Brain microvascular endothelial cell (primary cell): ENCODE data around the gene ATP5PB.
A peak's percentile ranks its signal among the peaks of the same experiment; 100 is the strongest.

Experiments
- DNase-seq: peaks from one replicate; pipeline ENCODE4 v3.0.0-alpha.2; 2020
- H3K27ac ChIP-seq: fragments of 250-450 bp; sonication (Bioruptor Pico); 2 replicates; pipeline ENCODE4 v1.5.1; 2020; ENCODE audit warnings: mild to moderate bottlenecking, moderate library complexity
- H3K27me3 ChIP-seq: fragments of 250-450 bp; sonication (Bioruptor Pico); replicated peaks from 2 replicates; pipeline ENCODE4 v1.5.1; 2020; ENCODE audit warnings: mild to moderate bottlenecking
- H3K36me3 ChIP-seq: fragments of 250-450 bp; sonication (Bioruptor Pico); replicated peaks from 2 replicates; pipeline ENCODE4 v1.5.1; 2020; ENCODE audit warnings: mild to moderate bottlenecking
- H3K4me3 ChIP-seq: 2 replicates; pipeline ENCODE4 v1.5.1; 2011; ENCODE audit warnings: low read depth, mild to moderate bottlenecking, control low read depth, low read length, moderate library complexity
- in situ Hi-C: cut with HindIII; loops from 2 replicates; pipeline ENCODE4 v1.10.0; 2017; ENCODE audit warnings: low sequenced_read_pairs, low pct_ligation_motif_present
- TF ChIP-seq, protein P1 (sequence below): IDR thresholded peaks from 2 replicates; pipeline ENCODE4 v1.5.1; 2011; ENCODE audit warnings: low read depth, mild to moderate bottlenecking, moderate library complexity, low read length, control low read depth, inconsistent platforms; ENCODE audit errors: missing control alignments

ATP5PB gene

DNA sequence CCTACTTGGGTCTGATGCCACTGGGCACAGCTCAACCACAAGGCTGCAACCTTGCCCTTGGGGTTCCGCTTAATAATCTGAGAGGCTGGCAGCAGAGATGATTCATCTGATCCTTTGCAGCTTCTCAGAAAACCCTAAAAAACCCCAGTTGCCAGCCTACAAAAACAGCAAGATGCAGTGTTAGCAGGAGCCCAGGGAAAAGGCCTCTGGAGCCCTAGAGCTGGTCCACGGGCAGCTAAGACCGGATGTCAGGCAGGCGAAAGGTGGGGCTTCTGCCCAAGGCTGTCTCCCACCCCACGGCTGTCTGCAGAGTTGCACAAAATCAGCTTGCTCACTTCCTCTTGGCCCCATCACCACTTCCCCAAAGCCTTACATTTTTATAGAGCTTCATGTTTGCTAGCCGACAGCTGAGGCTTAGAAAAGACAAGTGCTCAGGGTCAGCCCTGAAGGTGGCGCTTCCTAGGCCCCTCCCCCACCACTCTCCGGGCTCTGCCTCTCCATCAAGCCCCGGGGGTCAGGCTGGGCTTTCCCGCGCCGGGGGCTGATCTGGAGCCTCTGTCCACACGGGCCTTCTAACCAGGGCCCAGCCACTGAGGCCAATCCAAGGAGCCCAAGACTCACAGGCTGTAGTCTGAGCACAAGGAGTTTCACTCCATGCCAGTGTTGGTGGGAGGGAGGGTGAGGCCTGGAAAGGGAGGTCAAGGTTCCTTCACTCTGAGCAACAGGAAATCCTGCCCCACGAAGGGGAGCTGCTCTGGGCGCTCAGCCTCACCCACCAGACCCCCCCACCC, 58.3 kb downstream of the ATP5PB start:
- H3K4me3 ChIP-seq, result peak overlapping the region; percentile 35
- TF ChIP-seq, protein P1, sequence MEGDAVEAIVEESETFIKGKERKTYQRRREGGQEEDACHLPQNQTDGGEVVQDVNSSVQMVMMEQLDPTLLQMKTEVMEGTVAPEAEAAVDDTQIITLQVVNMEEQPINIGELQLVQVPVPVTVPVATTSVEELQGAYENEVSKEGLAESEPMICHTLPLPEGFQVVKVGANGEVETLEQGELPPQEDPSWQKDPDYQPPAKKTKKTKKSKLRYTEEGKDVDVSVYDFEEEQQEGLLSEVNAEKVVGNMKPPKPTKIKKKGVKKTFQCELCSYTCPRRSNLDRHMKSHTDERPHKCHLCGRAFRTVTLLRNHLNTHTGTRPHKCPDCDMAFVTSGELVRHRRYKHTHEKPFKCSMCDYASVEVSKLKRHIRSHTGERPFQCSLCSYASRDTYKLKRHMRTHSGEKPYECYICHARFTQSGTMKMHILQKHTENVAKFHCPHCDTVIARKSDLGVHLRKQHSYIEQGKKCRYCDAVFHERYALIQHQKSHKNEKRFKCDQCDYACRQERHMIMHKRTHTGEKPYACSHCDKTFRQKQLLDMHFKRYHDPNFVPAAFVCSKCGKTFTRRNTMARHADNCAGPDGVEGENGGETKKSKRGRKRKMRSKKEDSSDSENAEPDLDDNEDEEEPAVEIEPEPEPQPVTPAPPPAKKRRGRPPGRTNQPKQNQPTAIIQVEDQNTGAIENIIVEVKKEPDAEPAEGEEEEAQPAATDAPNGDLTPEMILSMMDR, result peak; percentile 42
- no peaks in the 10 kb centered on the region for H3K36me3 ChIP-seq
- H3K27ac ChIP-seq, result no peak overlapping the region
- in situ Hi-C loops, result no loop called here
- peak; percentile 12 for DNase-seq
- no peaks in the 10 kb centered on the region for H3K27me3 ChIP-seq

- in situ Hi-C loops, result no loop called here
- H3K27me3 ChIP-seq, result no peaks in the 10 kb centered on the region
- TF ChIP-seq, protein P1, result no peak
- DNase-seq, result no peak
- no peaks in the 10 kb centered on the region for H3K36me3 ChIP-seq
- H3K27ac ChIP-seq, result no peak overlapping the region
- no peak overlapping the region for H3K4me3 ChIP-seq
These were observed 60.7 kb downstream of the ATP5PB start for GRCh38 chr1:111509997-111510375.

DNA sequence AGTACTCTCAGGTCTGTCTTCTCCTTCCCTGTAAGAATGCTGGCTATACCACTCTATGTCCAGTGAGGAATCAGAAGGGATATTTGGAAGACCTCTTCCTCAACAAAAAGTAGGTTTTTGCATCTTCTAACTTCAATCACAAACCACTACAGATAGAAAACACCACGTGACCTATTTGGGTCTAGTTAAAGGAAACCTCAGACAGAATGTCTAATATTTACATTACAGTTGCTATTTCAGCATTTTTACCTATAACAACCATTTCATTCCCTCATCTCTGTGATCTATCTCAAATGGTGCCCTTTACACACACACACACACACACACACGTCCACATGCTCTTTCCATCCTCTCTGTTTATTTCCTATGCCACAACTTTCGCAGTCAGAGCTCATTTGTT, 62.1 kb downstream of the ATP5PB start:
- Histone ChIP-seq H3K27ac (no peak overlapping the region), H3K36me3 (no peaks in the 10 kb centered on the region), H3K4me3 (no peak overlapping the region), H3K27me3 (no peaks in the 10 kb centered on the region)
- TF ChIP-seq, protein P1, result no peak
- in situ Hi-C loops, result no loop called here
- DNase-seq, result no peak
